CD4-positive, alpha-beta T cell treated with Interleukin-12 subunit alpha and Interleukin-12 subunit beta, for 1 hour (primary cell): ENCODE measurements around the gene NINJ1.

Experiments
- DNase-seq: peaks from one replicate; pipeline ENCODE4 v3.0.0-alpha.2; 2020

Gene NINJ1

GRCh38 chr9:93159601-93160471 lies 25.8 kb upstream of the NINJ1 start:
- DNase-seq, result peak; percentile 75

GRCh38 chr9:93156475-93157008 lies 22.5 kb upstream of the NINJ1 start:
- no peak for DNase-seq

GRCh38 chr9:93155716-93156474 lies 21.8 kb upstream of the NINJ1 start:
- DNase-seq, result no peak

- peak; percentile 42 for DNase-seq
Measured at GRCh38 chr9:93154293-93154903, 20.3 kb upstream of the NINJ1 start.

GRCh38 chr9:93151097-93151784 lies 17.2 kb upstream of the NINJ1 start:
- DNase-seq, result no peak

GRCh38 chr9:93149361-93149760 lies 15.3 kb upstream of the NINJ1 start:
- no peak for DNase-seq

GRCh38 chr9:93148721-93149120 lies 14.7 kb upstream of the NINJ1 start:
- no peak for DNase-seq

- DNase-seq, result no peak
Measured at GRCh38 chr9:93147632-93148031, 13.6 kb upstream of the NINJ1 start.

- DNase-seq, result peak; percentile 40
Measured at GRCh38 chr9:93146696-93147095, 12.6 kb upstream of the NINJ1 start.

- DNase-seq, result peak; percentile 76
Measured at GRCh38 chr9:93143830-93144530, 9.9 kb upstream of the NINJ1 start.

GRCh38 chr9:93141771-93142483 lies 7.9 kb upstream of the NINJ1 start:
- DNase-seq, result no peak

- no peak for DNase-seq
Measured at GRCh38 chr9:93139365-93140182, 5.5 kb upstream of the NINJ1 start.

GRCh38 chr9:93138171-93138764 lies 4.2 kb upstream of the NINJ1 start:
- DNase-seq, result no peak

GRCh38 chr9:93137362-93137761 lies 3.3 kb upstream of the NINJ1 start:
- no peak for DNase-seq

GRCh38 chr9:93136011-93136440 lies 2.0 kb upstream of the NINJ1 start:
- DNase-seq, result no peak

GRCh38 chr9:93134740-93135444 lies 841 bp upstream of the NINJ1 start:
- DNase-seq, result no peak

- no peak for DNase-seq
Measured at GRCh38 chr9:93133681-93134014, 403 bp downstream of the NINJ1 start.

- DNase-seq, result peak; percentile 75
Measured at GRCh38 chr9:93132946-93133680, 938 bp downstream of the NINJ1 start.
